Measurements from ENCODE around the gene GFRA1.

DNA sequence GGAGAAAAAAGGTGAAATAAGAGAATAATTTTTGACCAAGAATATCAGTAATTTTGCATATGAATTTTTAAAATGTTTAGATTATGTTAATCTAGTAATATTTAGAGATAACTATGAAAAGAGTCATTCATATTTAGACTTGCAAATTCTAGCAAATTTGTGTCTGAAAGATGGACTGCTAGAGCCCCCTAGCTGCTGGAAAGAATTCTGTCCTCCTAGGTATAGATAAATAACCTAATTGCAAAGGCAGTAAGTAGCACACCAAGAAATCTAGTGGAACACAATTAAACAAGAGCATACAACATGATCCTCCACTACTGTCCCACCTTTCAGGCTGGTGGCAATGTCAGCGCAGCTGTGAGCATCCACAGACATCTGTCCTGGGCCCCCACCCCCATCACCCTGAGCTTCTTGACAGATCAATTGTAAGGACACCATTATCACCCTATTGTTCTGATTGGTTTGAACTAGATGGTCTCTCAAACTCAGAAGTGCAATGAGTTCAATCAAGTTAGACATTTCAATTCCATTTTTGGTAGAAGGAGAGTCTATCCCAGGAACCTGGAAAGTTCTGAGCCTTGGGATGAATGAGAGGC is 15.0 kb upstream of the GFRA1 start:
- TF ChIP-seq, protein P1, sequence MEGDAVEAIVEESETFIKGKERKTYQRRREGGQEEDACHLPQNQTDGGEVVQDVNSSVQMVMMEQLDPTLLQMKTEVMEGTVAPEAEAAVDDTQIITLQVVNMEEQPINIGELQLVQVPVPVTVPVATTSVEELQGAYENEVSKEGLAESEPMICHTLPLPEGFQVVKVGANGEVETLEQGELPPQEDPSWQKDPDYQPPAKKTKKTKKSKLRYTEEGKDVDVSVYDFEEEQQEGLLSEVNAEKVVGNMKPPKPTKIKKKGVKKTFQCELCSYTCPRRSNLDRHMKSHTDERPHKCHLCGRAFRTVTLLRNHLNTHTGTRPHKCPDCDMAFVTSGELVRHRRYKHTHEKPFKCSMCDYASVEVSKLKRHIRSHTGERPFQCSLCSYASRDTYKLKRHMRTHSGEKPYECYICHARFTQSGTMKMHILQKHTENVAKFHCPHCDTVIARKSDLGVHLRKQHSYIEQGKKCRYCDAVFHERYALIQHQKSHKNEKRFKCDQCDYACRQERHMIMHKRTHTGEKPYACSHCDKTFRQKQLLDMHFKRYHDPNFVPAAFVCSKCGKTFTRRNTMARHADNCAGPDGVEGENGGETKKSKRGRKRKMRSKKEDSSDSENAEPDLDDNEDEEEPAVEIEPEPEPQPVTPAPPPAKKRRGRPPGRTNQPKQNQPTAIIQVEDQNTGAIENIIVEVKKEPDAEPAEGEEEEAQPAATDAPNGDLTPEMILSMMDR (optimal IDR thresholded peaks at IDR 0.05 in 1 of 3, IDR thresholded peaks at IDR 0.05 in 1 of 3, conservative IDR thresholded peaks at IDR 0.05 in 1 of 3; ENCODE audit: extremely low read depth in 1 of 3, insufficient read depth in 2 of 3, low read length in 3 of 3) = peak in 2 of 3 experiments; percentile 62 to 63
- TF ChIP-seq EZH2 (IDR thresholded peaks at IDR 0.05; ENCODE audit: low read length) = no peak
